ENCODE results near the gene ZSWIM4.
"Not testable (repeated sequence)": the region's sequence is repeated elsewhere in the genome, so short reads cannot be mapped to it uniquely, and the experiment has no call there.

Gene ZSWIM4

DNA sequence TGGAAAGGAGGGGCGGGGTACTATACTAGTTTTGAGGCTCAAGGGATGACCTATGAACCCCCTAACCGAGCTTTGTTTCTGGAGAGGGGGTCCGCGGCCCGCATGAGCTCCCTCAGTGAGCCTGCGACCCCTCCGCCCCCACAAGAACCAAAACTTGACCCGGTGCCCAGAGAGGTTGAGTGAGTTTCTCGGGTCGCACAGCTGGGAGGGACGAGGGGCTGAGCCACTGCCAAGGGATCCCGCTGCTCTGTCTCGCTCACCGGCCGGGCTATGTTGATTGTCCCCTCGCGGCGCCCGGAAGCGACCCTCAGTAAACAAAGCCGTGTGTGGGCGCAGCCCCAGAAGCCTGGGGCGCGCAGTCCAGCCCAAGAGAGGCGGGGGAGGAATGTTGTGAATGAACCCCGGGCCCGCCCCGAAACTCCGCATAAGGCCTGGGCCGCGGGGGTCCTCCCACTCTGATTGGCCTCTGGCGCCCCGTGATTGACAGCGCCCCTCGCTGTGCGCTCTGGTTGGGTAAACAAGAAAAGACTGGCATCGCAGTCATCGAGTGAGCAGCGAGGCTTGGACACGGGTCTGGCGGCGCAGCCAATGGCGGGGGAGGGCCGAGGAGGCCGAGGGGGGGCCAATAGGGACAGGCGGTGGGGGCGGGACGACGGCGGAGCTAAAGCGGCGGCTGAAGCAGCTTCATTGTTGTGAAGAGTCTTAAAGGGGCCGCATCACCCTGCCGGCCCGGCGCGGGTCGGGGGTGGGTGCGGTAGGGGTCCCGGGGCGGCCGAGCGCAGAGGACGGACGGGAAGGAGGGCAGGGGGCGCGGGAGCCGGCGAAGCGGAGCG is at the start of gene ZSWIM4:
Gene ZSWIM4 (plus strand): TSS at position 687 of the 833 bp plus-strand sequence. CDS start 206 bp downstream, outside the sequence.
- peak; percentile 99 for DNase-seq (ENCODE audit: low read depth in 2 of 2)

DNA sequence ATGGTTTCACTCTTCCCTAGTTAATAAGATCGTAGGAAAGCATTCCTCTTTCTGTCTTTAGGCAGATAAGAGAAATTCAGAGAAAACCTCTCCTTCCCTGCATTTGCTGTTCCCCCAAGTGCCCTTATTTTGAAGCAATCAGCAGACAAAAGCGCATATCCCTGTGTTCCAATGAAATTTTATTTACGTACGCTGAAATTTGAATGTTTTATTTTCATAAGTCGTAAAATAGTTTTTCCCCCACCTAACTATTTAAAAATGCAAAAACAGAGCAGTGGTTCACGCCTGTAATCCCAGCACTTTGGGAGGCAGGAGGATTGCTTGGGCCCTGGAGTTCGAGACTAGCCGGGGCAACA is 48.2 kb upstream of the ZSWIM4 start:
- DNase-seq (ENCODE audit: low read depth in 2 of 2): no peak

DNA sequence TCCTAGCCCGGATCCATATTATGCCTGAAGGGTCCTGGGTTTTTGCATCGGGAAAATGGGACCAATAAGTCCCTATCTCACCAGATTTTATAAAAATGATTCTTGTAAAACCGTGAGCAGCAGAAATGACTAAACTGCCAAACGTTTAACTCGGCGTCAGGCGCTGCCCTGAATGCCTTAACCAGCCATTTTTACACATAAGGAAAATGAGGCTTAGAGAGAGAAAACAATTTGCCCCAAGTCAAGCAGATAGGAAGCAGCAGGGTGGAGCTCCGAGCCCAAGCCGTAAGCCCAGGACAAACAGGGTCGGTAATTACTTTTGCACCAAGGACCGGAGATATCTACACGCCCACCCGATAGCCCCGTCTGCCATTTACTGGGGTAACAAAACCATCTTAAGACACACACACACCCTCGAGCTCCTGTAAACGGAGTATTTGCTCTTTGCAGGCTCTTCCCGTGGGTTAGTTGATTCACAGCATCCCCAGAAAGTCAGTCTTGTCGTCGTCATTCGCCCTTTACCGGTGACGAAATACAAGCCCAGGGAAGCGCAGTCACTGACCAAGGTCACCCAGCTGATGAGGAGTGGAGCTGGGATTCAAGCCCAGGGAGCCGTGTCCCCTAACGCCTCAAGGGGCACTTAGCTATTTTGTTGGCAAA is 46.9 kb upstream of the ZSWIM4 start:
- DNase-seq (ENCODE audit: low read depth in 2 of 2): no peak

DNA sequence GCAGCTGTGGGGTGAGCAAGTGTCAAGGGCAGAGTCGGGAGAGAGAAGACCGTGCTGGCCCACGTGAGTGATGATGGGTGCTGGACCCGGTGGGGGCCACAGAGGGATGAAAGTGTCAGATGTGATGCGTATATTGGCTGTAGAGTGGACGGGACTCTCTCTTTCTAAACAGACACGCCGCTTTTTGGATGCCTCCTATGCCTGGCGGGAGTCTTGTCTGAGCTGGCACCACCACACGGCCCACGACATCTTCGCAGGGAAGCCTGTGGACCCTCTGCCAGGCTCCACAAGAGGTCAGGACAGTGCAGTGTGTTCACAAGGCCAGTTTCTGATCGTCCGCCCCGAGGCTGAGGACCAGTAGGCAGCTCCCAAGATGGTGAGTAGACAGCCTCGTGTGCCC is 43.8 kb upstream of the ZSWIM4 start:
- no peak for DNase-seq (ENCODE audit: low read depth in 2 of 2)

DNA sequence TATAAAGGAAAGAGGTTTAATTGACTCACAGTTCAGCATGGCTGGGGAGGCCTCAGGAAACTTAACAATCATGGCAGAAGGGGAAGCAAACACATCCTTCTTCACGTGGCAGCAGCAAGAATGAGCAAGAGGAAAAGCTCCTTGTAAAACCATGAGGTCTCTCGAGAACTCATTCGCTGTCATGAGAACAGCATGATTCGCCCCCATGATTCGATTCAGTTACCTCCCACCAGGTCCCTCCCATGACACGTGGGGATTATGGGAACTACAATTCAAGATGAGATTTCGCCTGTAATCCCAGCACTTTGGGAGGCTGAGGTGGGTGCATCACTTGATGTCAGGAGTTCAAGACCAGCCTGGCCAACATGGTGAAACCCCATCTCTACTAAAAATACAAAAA is 41.6 kb upstream of the ZSWIM4 start:
- not testable (repeated sequence) for DNase-seq (ENCODE audit: low read depth in 2 of 2)

DNA sequence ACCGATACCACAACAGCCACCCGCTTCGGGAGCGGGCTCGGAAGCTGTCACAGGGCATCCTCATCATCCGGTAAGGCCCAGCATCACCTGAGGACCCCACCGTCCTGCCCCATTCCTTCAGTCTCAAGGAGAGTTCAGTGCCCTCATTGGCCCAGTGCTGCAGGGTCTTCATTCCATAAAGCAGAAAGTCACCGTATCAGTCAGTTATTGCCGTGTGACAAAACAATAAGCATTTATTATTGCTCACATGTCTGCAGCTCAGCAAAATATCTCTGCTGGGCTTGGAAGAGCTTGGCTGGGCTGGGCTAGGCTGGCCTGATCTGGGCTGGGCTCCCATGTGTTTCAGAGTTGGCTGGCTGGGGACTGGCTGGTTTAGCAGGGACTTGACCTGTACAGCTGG is 39.0 kb upstream of the ZSWIM4 start:
- DNase-seq (ENCODE audit: low read depth in 2 of 2): no peak

DNA sequence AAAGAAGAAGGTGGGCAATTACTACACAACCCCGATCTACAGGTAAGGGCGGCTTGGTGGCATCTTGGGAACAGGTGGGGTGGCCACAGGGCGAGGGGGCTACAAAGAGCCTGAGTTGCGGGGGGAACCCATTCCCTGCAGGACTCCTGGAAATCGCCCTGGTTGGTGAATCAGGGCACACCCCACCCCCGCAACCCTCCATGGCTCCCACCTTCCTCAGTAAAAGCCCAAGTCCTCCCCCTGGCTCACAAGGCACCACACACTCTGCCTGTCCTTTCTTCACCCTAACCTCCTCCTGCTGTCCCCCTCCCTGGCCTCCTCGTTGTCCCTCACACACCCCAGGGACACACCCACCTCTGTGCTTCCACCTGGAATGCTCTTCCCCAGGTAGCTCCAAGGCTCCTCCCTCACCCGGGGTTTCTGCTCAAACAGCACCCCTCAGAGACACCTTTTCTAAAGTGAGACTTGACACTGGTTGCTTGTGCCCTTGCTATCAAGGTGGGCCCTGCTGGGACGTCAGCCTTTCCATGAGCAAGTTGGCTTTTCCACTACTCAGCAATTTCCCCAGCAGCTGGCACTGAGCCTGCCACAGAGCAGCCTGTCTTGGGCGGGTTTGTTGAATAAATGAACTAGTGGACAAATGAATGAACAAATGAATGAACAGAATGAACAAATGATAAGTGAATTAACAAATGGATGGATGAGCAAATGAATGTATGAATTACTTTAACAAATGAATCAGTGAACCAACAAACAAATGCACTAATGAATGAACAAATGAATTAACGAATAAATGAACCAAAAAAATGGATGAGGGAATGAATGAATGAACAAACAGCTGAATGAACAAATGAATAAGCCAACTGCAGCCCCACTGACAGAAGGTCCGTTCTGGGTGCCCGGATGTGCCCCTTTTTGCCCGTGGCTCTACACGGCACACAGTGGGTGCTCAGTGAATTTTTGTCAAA is 37.2 kb upstream of the ZSWIM4 start:
- no peak for DNase-seq (ENCODE audit: low read depth in 2 of 2)

DNA sequence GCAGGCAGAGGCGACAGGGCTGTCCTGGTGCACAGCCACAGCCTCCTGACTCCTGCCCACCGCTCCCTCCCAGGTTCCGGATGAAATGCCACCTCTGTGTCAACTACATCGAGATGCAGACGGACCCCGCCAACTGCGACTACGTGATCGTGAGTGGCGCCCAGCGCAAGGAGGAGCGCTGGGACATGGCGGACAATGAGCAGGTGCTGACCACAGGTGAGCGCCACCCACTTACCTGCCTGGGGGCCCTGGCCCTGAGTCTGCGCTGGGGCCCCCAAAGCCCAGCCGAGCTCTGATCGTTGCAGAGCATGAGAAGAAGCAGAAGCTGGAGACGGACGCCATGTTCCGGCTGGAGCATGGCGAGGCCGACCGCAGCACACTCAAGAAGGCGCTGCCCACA is 36.4 kb upstream of the ZSWIM4 start:
- no peak for DNase-seq (ENCODE audit: low read depth in 2 of 2)

DNA sequence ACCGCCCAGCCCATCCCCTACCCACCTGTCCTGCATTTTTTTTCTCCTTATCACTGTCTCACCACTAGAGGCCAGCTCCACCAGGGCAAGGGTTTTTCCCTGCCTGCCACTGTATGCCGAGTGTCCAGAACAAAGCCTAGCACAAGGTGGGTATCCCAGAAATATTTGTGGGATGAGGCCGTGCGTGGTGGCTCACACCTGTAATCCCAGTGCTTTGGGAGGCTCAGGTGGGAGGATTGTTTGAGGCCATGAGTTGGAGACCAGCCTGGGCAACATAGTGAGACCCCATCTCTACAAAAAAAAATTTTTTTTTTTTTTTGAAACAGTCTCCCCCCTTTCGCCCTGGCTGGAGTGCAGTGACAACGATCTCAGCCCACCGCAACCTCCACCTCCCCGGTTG is 33.8 kb upstream of the ZSWIM4 start:
- no peak for DNase-seq (ENCODE audit: low read depth in 2 of 2)

DNA sequence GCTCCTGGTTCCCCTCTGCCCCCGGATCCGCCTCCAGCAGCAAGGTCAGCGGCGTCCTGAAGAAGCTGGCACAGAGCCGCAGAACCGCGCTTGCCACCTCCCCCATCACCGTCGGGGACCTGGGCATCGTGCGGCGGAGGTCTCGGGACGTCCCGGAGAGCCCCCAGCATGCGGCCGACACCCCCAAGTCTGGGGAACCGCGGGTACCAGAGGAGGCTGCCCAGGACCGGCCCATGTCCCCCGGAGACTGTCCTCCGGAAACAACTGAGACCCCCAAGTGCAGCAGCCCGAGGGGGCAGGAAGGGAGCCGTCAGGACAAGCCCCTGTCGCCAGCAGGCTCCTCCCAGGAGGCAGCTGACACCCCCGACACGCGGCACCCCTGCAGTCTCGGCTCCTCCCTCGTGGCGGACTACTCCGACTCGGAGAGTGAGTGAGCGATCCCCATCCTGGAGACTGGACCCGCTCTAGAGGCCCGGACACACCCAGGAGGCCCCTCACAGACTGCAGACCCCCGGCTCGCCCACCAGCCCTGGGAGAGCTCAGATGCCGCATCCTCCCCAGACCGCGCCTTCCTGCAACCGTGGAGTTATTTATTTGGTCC is 32.5 kb upstream of the ZSWIM4 start:
- no peak for DNase-seq (ENCODE audit: low read depth in 2 of 2)

DNA sequence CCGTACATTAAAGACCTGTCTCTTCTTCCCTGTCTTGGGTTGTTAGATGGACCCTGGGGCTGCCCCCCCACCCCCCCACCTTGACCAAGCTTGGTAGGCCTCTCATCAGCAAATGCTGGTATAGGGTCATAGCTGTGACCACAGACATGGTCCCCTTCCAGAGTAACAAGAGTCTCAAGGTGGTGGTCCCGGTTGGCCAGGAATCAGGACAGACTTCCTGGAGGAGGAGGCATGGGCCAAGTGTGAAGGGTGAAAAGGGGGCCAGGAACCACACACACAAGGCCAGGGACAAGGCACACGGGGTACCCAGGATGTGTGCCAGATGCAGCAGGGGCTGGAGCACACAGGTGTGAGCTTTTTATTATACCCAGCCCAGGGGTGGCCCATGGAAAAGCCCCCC is 32.0 kb upstream of the ZSWIM4 start:
- no peak for DNase-seq (ENCODE audit: low read depth in 2 of 2)

DNA sequence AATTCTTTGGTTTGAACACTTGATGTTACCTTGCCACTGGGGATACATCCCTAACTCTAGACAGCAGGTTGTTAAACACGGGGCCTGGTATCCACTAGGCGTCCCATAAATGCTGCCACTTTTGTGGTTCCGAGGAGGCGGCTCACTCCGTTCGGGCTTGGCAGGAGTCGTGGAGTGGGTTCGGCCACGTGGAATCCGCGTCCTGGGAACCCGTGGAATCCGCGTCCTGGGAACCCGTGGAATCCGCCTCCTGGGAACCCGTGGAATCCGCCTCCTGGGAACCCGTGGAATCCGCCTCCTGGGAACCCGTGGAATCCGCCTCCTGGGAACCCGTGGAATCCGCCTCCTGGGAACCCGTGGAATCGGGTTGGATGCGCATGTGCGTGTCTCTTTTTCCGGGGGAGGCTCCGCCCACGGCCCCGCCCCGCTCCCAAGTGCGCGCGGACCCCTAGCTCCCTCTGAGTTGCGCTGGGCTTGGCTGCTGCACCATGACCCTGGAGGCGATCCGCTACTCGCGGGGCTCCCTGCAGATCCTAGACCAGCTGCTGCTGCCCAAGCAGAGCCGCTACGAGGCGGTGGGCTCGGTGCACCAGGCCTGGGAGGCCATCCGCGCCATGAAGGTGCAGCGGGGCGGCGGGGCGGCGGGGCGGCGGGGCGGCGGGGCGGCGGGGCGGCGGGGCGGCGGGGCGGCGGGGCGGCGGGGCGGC is 31.0 kb upstream of the ZSWIM4 start, which contains the start of gene MRI1:
Gene MRI1 (plus strand): TSS at position 422 of the 707 bp plus-strand sequence. CDS start 67 bp downstream, at position 489.
- peak; percentile 32 to 36 for DNase-seq (ENCODE audit: low read depth in 2 of 2)

DNA sequence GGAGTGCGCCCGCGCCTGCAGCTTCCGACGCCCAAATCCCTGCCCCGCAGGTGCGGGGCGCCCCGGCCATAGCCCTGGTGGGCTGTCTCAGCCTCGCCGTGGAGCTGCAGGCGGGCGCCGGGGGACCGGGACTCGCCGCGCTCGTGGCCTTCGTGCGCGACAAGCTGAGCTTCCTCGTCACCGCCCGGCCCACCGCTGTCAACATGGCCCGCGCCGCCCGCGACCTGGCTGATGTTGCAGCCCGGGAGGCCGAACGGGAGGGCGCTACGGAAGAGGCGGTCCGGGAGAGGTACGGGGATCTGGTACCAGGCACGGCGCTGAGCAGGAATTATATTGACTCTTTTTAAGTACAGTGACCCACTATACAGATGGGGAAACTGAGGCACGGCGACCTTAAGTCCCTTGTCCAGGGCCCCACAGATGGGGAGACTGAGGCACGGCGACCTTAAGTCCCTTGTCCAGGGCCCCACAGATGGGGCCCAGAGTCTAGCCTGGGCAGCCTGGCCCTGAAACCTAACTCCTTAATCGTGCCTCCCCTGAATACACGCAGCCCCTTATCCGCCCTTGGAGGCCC is 30.3 kb upstream of the ZSWIM4 start:
- no peak for DNase-seq (ENCODE audit: low read depth in 2 of 2)

DNA sequence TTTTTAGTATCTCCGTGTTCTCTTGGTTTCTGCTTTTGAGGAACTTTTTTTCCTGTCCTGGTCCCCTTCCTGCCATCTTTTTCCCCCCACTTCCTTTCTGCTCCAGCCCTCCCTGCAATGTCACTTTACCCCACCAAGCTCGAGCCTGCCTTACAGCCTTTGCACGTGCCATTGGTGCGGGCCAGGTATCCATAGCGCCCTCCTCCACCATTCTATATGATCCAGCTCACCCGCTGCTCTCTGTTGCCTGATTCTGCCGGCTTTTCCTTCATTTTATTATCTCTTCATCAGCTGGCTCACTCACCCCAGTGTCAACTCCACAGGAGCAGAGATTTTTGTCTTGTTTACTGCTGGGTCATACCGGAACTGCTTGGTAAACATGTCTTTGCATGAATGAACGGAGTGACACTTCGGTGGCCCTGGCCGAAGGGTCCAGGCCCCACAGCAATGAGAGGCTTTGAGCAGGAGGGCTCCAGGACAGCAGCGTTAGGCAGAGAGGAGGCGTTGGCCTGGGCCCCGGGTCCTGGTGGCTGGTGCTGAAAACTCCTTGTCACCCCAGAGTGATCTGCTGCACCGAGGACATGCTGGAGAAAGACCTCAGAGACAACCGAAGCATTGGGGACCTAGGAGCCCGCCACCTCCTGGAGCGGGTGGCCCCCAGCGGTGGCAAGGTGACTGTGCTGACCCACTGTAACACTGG is 29.7 kb upstream of the ZSWIM4 start:
- DNase-seq (ENCODE audit: low read depth in 2 of 2): no peak

DNA sequence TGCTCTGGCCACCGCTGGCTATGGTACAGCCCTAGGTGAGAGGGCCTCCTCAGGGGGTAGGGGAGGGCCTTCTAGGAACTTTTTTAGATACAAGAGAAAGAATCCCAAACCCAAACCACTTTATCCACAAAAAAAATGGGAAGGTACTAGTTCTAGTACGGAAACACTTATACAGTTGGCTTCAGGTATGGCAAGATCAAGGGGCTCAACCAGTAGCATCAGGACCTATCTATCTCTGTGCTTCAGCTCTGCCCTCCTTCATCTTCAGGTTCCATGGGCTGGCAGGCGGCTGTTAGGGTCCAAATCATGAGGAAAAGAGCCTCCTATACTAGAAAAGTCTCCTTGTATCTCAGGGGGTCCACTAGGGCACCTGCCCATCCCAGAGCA is 29.2 kb upstream of the ZSWIM4 start:
- DNase-seq (ENCODE audit: low read depth in 2 of 2): no peak

DNA sequence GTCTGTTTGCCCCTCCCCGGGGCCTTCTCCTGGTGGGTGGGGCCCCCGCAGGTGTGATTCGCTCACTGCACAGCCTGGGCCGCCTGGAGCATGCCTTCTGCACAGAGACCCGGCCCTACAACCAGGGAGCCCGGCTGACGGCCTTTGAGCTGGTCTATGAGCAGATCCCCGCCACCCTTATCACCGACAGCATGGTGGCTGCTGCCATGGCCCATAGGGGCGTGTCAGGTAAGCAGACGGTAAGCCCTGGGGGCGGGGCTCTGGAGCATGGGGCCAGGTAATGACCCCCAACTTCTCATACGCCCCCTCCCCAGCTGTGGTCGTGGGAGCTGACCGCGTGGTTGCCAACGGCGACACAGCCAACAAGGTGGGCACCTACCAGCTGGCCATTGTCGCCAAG is 26.7 kb upstream of the ZSWIM4 start:
- no peak for DNase-seq (ENCODE audit: low read depth in 2 of 2)

DNA sequence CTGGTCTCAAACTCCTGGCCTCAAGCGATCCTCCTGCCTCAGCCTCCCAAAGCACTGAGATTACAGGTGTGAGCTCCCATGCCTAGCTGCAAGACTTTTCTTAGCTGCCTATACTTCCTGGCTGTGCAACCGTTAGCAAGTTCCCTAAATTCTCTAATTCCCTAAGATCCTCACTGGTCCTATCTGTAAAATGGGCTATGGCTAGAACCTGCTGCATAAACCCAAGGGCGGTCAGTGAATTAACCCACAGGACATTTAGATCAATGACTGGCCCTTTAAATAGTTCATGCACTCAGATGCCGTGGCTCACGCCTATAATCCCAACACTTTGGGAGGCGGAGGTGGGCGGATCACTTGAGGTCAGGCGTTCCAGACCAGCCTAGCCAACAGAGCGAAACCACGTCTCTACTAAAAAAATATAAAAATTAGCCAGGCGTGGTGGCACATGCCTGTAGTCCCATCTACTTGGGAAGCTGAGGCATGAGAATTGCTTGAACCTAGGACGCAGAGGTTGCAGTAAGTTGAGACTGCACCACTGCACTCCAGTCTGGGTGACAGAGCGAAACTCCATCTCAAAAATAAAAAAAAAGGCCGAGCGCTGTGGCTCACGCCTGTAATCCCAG is 25.1 kb upstream of the ZSWIM4 start:
- no peak for DNase-seq (ENCODE audit: low read depth in 2 of 2)

DNA sequence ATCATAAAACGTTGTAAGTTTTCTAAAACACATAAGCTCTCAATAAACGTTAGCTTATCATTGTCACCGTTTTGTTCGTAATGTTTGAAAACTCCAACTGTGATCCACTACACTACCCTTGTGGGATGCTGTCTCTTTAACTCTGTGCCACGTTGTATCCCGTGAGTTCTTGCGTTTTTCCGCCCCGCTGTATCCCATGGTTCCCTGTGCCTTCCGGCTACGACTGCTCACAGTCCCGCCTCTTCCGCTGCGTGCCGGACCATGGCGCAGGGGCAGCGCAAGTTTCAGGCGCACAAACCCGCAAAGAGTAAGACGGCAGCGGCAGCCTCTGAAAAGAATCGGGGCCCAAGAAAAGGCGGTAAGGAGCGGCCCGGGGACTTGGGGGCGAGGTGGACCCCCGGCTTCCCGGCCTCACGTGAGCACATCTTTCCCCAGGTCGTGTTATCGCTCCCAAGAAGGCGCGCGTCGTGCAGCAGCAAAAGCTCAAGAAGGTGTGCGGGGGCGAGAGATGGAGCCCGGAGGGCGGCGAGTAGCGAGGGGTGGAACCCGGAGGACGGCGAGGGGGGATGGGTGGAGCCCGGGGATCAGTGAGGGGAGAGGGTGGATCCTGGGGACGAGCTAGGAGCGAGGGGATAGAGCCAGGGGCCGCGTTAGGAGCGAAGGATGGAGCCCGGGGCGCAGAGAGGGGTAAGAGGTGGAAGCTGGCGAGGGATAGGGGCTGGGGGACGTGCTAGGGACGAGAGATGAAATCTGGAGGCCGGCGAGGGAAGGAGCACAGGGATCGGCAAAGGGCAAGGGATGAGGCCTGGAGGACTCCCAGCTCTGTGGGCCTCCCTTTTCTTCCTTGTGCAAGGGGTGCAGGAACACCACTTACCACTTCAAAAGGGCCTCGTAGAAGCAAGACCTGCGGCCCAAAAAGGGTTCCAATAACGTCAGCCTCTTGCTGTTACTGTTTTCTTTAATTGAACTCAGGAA is 20.7 kb upstream of the ZSWIM4 start, which contains the start of gene C19orf53:
Gene C19orf53 (plus strand): TSS at position 240 of the 975 bp plus-strand sequence. CDS start 22 bp downstream, at position 262.
- peak; percentile 76 to 77 for DNase-seq (ENCODE audit: low read depth in 2 of 2)

Data from fibroblast of skin of left quadriceps (primary cell).